NCI-H2227 (cell line): ENCODE measurements around the gene ACSL5.
A peak's percentile ranks its signal among the peaks of the same experiment; 100 is the strongest.
"Not testable (repeated sequence)": the region's sequence is repeated elsewhere in the genome, so short reads cannot be mapped to it uniquely, and the experiment has no call there.

ENCODE experiments used
- DNase-seq: peaks from one replicate; lab custom pipeline; 2025; ENCODE audit not compliant: unreplicated experiment; lab: John Stamatoyannopoulos, UW

The ACSL5 gene

GRCh38 chr10:112460366-112460765 lies 86.5 kb downstream of the ACSL5 start:
- no peak for DNase-seq

- no peak for DNase-seq
These were observed 87.3 kb downstream of the ACSL5 start for GRCh38 chr10:112461029-112461887.

DNA sequence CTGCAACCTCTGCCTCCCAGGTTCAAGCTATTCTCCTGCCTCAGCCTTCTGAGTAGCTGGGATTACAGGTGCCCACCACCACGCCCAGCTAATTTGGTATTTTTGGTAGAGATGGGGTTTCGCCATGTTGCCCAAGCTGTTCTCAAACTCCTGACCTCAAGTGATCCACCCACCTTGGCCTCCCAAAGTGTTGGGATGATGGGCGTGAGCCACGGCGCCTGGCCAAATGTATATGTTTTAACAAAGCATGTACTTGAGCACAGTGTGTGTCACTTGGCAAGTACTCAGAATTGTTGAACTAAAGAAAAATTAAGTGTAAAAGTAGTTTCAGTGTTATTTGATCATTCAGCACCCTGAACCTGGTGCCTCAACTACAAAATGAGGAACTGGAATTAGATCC lies 90.2 kb downstream of the ACSL5 start:
- not testable (repeated sequence) for DNase-seq

DNA sequence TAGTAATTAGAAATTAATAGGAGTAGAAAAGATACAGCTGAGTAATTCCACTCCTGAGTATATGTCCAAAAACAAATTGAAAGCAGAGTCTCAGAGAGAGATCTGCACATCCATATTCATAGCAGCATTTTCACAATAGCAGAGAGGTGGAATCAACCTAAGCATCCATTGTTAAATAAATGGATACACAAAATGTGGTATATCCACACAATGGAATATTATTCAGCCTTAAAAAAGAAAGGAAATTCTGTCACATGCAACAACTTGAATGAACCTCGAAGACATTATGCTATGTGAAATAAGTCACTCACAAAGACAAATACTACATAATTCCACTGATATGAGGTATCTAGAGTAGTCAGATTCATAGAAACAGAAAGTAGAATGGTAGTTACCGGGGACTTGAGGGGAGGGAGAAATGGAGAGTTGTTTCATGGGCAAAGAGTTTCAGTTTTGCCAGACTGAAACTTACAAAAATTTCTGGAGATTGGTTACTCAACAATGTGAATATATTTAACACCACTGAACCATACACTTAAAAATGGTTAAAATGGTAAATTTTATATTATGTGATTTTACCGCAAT lies 91.5 kb downstream of the ACSL5 start:
- DNase-seq = no peak

DNA sequence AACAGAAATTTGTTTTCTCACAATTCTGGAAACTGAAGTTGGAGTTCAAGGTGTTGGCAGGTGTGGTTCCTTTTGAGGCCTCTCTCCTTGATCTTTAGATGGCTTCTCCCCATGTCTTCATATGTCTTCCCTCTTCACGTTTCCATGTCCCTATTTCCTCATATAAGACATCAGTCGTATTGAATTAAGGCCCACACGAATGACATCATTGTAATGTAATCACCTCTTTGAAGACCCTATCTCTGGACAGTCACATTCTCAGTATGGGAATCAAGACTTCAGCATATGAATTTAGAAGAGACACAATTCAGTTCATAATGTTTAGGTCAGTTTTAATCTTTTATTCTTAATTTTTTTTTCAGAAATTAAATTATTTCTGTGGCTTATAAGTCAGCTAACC lies 92.9 kb downstream of the ACSL5 start:
- DNase-seq = no peak

DNA sequence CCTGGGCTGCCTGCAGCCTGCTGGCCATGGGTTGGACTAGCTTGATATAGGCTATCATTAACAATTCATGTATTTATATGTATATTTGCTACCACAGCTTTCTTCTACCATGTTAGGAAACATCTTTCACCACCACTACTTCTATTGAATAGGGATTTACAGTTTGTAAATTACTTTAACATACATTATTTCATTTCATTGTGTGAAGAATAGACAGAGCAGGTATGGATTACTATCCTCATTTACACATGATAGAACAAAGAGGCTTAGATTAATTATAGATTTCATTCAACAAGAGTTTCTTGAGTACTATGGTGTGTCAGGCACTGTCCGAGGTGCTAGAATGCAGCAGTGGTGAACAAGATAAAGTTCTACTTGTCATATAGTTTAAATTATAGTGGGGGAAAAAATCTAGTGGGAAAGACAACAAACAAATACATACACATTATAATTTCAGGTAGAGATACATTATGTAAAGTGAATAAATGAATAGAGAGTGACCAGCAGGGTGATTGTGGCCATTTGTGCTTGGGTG lies 93.7 kb downstream of the ACSL5 start:
- DNase-seq = no peak

- peak; percentile 15 for DNase-seq
These were observed 98.1 kb downstream of the ACSL5 start for GRCh38 chr10:112471878-112472487.

GRCh38 chr10:112475575-112476218 lies 101.8 kb downstream of the ACSL5 start:
- no peak for DNase-seq
